ENCODE results near the gene HMCN2.

The HMCN2 gene

GRCh38 chr9:130333041-130333711 lies 67.6 kb downstream of the HMCN2 start:
- H3K4me3 ChIP-seq (ENCODE audit: low read length): no peak overlapping the region
- TF ChIP-seq CTCF (IDR thresholded peaks at IDR 0.05; ENCODE audit: low read depth, low read length) (no peak), EZH2phosphoT487 (IDR thresholded peaks at IDR 0.05; ENCODE audit: low read depth) (no peak)
- no peak overlapping the region for H3K9ac ChIP-seq (ENCODE audit: low read length)
- H3K27ac ChIP-seq (ENCODE audit: low read length): no peak overlapping the region
- H3K36me3 ChIP-seq (replicated peaks; ENCODE audit: low read depth, low read length): no peaks in the 10 kb centered on the region
- H4K20me1 ChIP-seq (ENCODE audit: insufficient read depth, low read length): no peaks in the 10 kb centered on the region
- H3K4me2 ChIP-seq (ENCODE audit: low read length): no peak overlapping the region
- no peaks in the 10 kb centered on the region for H3K79me2 ChIP-seq (ENCODE audit: low read length)
- no peaks in the 10 kb centered on the region for H3K9me3 ChIP-seq (ENCODE audit: insufficient read depth, low read length)
- H3K4me1 ChIP-seq (ENCODE audit: low read length): peaks cover 11% of the 10 kb centered on the region; the same call in 1 of the 2 replicates
- no peak overlapping the region for H2AFZ ChIP-seq (ENCODE audit: low read depth, low read length)
- H3K27me3 ChIP-seq (ENCODE audit: low read depth, low read length): peaks cover 11% of the 10 kb centered on the region

- no peaks in the 10 kb centered on the region for H4K20me1 ChIP-seq (ENCODE audit: insufficient read depth, low read length)
- H3K27ac ChIP-seq (ENCODE audit: low read length): no peak overlapping the region
- no peaks in the 10 kb centered on the region for H3K9me3 ChIP-seq (ENCODE audit: insufficient read depth, low read length)
- no peak overlapping the region for H3K4me3 ChIP-seq (ENCODE audit: low read length)
- H3K79me2 ChIP-seq (ENCODE audit: low read length): no peaks in the 10 kb centered on the region
- no peak overlapping the region for H3K9ac ChIP-seq (ENCODE audit: low read length)
- H3K4me2 ChIP-seq (ENCODE audit: low read length): no peak overlapping the region
- peaks cover 8% of the 10 kb centered on the region; the same call in 1 of the 2 replicates for H3K27me3 ChIP-seq (ENCODE audit: low read depth, low read length)
- no peak overlapping the region for H2AFZ ChIP-seq (ENCODE audit: low read depth, low read length)
- TF ChIP-seq EZH2phosphoT487 (IDR thresholded peaks at IDR 0.05; ENCODE audit: low read depth) (no peak), CTCF (IDR thresholded peaks at IDR 0.05; ENCODE audit: low read depth, low read length) (no peak)
- peaks cover 11% of the 10 kb centered on the region; the same call in 1 of the 2 replicates for H3K4me1 ChIP-seq (ENCODE audit: low read length)
- H3K36me3 ChIP-seq (replicated peaks; ENCODE audit: low read depth, low read length): no peaks in the 10 kb centered on the region
Measured at GRCh38 chr9:130333712-130334062, 68.1 kb downstream of the HMCN2 start.

GRCh38 chr9:130334915-130335314 lies 69.4 kb downstream of the HMCN2 start:
- no peak overlapping the region for H3K9ac ChIP-seq (ENCODE audit: low read length)
- no peaks in the 10 kb centered on the region for H4K20me1 ChIP-seq (ENCODE audit: insufficient read depth, low read length)
- H3K9me3 ChIP-seq (ENCODE audit: insufficient read depth, low read length): no peaks in the 10 kb centered on the region
- no peak overlapping the region for H3K27ac ChIP-seq (ENCODE audit: low read length)
- H3K27me3 ChIP-seq (ENCODE audit: low read depth, low read length): peaks cover 5% of the 10 kb centered on the region; the same call in 1 of the 2 replicates
- H3K4me1 ChIP-seq (ENCODE audit: low read length): peaks cover 2% of the 10 kb centered on the region; the same call in 1 of the 2 replicates
- H2AFZ ChIP-seq (ENCODE audit: low read depth, low read length): no peak overlapping the region
- no peak overlapping the region for H3K4me3 ChIP-seq (ENCODE audit: low read length)
- no peak overlapping the region for H3K4me2 ChIP-seq (ENCODE audit: low read length)
- no peaks in the 10 kb centered on the region for H3K36me3 ChIP-seq (replicated peaks; ENCODE audit: low read depth, low read length)
- TF ChIP-seq EZH2phosphoT487 (IDR thresholded peaks at IDR 0.05; ENCODE audit: low read depth) (no peak), CTCF (IDR thresholded peaks at IDR 0.05; ENCODE audit: low read depth, low read length) (no peak)
- H3K79me2 ChIP-seq (ENCODE audit: low read length): no peaks in the 10 kb centered on the region

- TF ChIP-seq CTCF (IDR thresholded peaks at IDR 0.05; ENCODE audit: low read depth, low read length) (no peak), EZH2phosphoT487 (IDR thresholded peaks at IDR 0.05; ENCODE audit: low read depth) (no peak)
- H2AFZ ChIP-seq (ENCODE audit: low read depth, low read length): no peak overlapping the region
- H3K27ac ChIP-seq (ENCODE audit: low read length): no peak overlapping the region
- no peak overlapping the region for H3K4me2 ChIP-seq (ENCODE audit: low read length)
- H3K9me3 ChIP-seq (ENCODE audit: insufficient read depth, low read length): no peaks in the 10 kb centered on the region
- no peaks in the 10 kb centered on the region for H3K36me3 ChIP-seq (replicated peaks; ENCODE audit: low read depth, low read length)
- no peaks in the 10 kb centered on the region for H3K79me2 ChIP-seq (ENCODE audit: low read length)
- no peaks in the 10 kb centered on the region for H4K20me1 ChIP-seq (ENCODE audit: insufficient read depth, low read length)
- no peaks in the 10 kb centered on the region for H3K4me1 ChIP-seq (ENCODE audit: low read length)
- H3K9ac ChIP-seq (ENCODE audit: low read length): no peak overlapping the region
- H3K4me3 ChIP-seq (ENCODE audit: low read length): no peak overlapping the region
- H3K27me3 ChIP-seq (ENCODE audit: low read depth, low read length): peaks cover 5% of the 10 kb centered on the region; the same call in 1 of the 2 replicates
Measured at GRCh38 chr9:130336027-130336610, 70.6 kb downstream of the HMCN2 start.

Measured in OCI-LY3 (cell line).